ENCODE measurements around the gene TNS1. TPM values are rescaled to one million over a fixed set of nuclear protein-coding genes. Genes with fewer than 3 reads are reported as not detected.
"Not testable (repeated sequence)": the region's sequence is repeated elsewhere in the genome, so short reads cannot be mapped to it uniquely, and the experiment has no call there.

Gene TNS1
- total RNA-seq, 2 donors from 2014 or later: 20.6 to 164 TPM

- Histone ChIP-seq H3K36me3 (no peaks in the 10 kb centered on the region), H3K9me3 (no peaks in the 10 kb centered on the region), H3K9ac (ENCODE audit: low read depth in 2 of 2, low read length in 2 of 2) (no peak overlapping the region), H3K4me1 (no peaks in the 10 kb centered on the region), H3K27me3 (no peaks in the 10 kb centered on the region), H3K4me3 (no peak overlapping the region), H3K27ac (no peak overlapping the region)
- intact Hi-C loops (cut with DNase I): no loop called here
- no peak for TF ChIP-seq CTCF (IDR thresholded peaks at IDR 0.05)
- no peak for DNase-seq
Measured at GRCh38 chr2:218019411-218020060, 16.7 kb upstream of the TNS1 start.

- H3K9me3 ChIP-seq; H3K27me3 ChIP-seq; DNase-seq; H3K9ac ChIP-seq (ENCODE audit: low read depth in 2 of 2, low read length in 2 of 2); H3K27ac ChIP-seq; H3K4me3 ChIP-seq; H3K4me1 ChIP-seq; H3K36me3 ChIP-seq; intact Hi-C loops (cut with DNase I): not testable (repeated sequence)
Measured at GRCh38 chr2:218018842-218019125, 16.0 kb upstream of the TNS1 start.

- Histone ChIP-seq H3K27me3 (no peaks in the 10 kb centered on the region), H3K9ac (ENCODE audit: low read depth in 2 of 2, low read length in 2 of 2) (no peak overlapping the region), H3K4me3 (no peak overlapping the region), H3K9me3 (no peaks in the 10 kb centered on the region), H3K36me3 (no peaks in the 10 kb centered on the region), H3K4me1 (no peaks in the 10 kb centered on the region), H3K27ac (no peak overlapping the region)
- TF ChIP-seq CTCF (IDR thresholded peaks at IDR 0.05): no peak
- intact Hi-C loops (cut with DNase I): no loop called here
- DNase-seq: no peak
Measured at GRCh38 chr2:218017211-218018053, 14.6 kb upstream of the TNS1 start.

- no peak overlapping the region for H3K27ac ChIP-seq
Measured at GRCh38 chr2:218016810-218017209, 14.0 kb upstream of the TNS1 start.

GRCh38 chr2:218015586-218016521 lies 13.1 kb upstream of the TNS1 start:
- Histone ChIP-seq H3K27me3 (peaks cover 6% of the 10 kb centered on the region), H3K27ac (no peak overlapping the region), H3K4me1 (no peaks in the 10 kb centered on the region), H3K36me3 (no peaks in the 10 kb centered on the region), H3K9me3 (no peaks in the 10 kb centered on the region), H3K9ac (ENCODE audit: low read depth in 2 of 2, low read length in 2 of 2) (no peak overlapping the region), H3K4me3 (no peak overlapping the region)
- TF ChIP-seq CTCF (IDR thresholded peaks at IDR 0.05): no peak
- intact Hi-C loops (cut with DNase I): no loop called here
- no peak for DNase-seq

More at GRCh38 chr2:218016810-218017209, 14.0 kb upstream of the TNS1 start:
- H3K4me1 ChIP-seq: no peaks in the 10 kb centered on the region
- no peak overlapping the region for H3K9ac ChIP-seq (ENCODE audit: low read depth in 2 of 2, low read length in 2 of 2)
- H3K9me3 ChIP-seq: no peaks in the 10 kb centered on the region
- TF ChIP-seq CTCF (IDR thresholded peaks at IDR 0.05): no peak
- H3K4me3 ChIP-seq: no peak overlapping the region
- intact Hi-C loops (cut with DNase I): no loop called here
- no peaks in the 10 kb centered on the region for H3K36me3 ChIP-seq
- DNase-seq: no peak
- no peaks in the 10 kb centered on the region for H3K27me3 ChIP-seq

Data from colonic mucosa (tissue), 4 donors.